Erythroblast (primary cell): ENCODE data around the gene NTN1.

Experiments
- GATA1 ChIP-seq: IDR thresholded peaks from 2 replicates; pipeline ENCODE4 v1.6.1; 2011; ENCODE audit warnings: low read depth, mild to moderate bottlenecking, control low read depth, low read length, moderate library complexity
- POLR2A ChIP-seq: IDR thresholded peaks from 2 replicates; pipeline ENCODE4 v1.6.1; 2011; ENCODE audit warnings: mild to moderate bottlenecking, low read length

DNA sequence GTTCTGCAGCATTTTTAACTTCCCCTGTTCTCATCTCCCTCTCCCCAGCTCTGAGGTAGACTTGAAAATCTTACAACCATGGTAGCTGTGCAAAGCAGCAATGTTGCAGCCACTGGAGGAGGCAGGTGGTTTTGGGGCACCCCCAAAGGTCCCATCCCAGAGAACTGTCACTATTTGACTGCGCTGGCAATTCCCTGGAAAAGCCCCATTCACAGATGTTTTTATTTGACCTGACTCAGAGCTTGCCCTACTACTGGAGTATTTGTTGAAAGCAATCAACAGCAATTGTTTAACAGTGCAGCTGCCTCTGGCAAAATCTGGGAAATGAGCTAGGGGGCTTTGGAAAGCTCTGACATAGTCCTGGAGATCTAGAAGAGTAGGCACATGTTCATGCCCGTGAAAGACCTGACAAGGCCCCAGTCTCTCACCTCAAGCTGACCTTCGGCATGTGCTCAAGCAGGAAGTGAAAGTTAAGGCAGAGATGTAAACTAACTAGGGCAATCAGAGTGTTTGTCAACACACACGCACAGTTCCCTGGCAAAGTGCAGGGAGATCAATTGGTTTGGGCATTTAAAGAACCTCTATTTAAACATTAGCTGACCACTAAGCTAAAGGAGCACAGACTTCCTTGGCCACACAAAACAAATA, 36.1 kb upstream of the NTN1 start:
- TF ChIP-seq POLR2A = no peak
- no peak for TF ChIP-seq GATA1
